ENCODE results near the gene PHLDB3. TPM values are rescaled to one million over a fixed set of nuclear protein-coding genes. Genes with fewer than 3 reads are reported as not detected.

PHLDB3 gene
- total RNA-seq, 1 experiment from 2014 or later, result 8.5 TPM

DNA sequence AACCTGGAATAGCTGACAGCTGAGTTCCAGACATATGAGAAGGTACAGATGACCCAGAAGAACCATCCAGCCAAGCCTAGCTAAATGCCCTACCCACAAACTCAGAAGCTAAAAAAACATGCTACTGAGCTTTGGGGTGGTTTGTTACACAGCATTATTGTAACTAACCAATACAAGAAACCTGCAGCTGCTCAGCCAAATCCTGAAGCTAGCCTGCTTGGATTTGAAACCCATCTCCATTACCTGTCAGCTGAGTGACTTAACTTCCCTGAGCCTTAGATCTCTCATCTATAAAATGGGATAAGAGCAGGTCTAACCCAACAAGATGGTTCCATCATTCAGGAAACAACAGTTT, 64.9 kb downstream of the PHLDB3 start:
- H3K23ac ChIP-seq (ENCODE audit: insufficient read length, low read depth, low read length), result no peak overlapping the region
- no peaks in the 10 kb centered on the region for H3K36me3 Mint-ChIP-seq (ENCODE audit: insufficient read depth in 1 of 3, low read depth in 3 of 3)
- H2BK20ac ChIP-seq (ENCODE audit: low read depth, low read length, poor library complexity, severe bottlenecking), result no peak overlapping the region
- H3K27me3 ChIP-seq (ENCODE audit: insufficient read depth, low read length), result no peaks in the 10 kb centered on the region
- H3K4me1 Mint-ChIP-seq, result peaks cover 5 to 6% of the 10 kb centered on the region in 2 experiments
- no peaks in the 10 kb centered on the region for H3K23me2 ChIP-seq (ENCODE audit: insufficient read length, low read depth, low read length, poor library complexity, severe bottlenecking)
- H3K4ac ChIP-seq (ENCODE audit: low read depth, low read length), result no peak overlapping the region
- no peaks in the 10 kb centered on the region for H3K9me3 ChIP-seq (ENCODE audit: control insufficient read depth, low read depth, low read length)
- H4K5ac ChIP-seq (ENCODE audit: insufficient read length, low read depth, low read length), result no peak overlapping the region
- peaks cover 0 to 20% of the 10 kb centered on the region in 2 experiments; a peak in 4 of 5 replicates for H3K9me3 Mint-ChIP-seq
- H3K4me2 ChIP-seq (ENCODE audit: insufficient read depth, insufficient read length, low read length), result no peak overlapping the region
- no peak overlapping the region for H3T11ph ChIP-seq (ENCODE audit: low read length)
- TF ChIP-seq CTCF (conservative IDR thresholded peaks at IDR 0.05), result no peak
- no peak overlapping the region for H2BK120ac ChIP-seq (ENCODE audit: low read depth, low read length, poor library complexity, severe bottlenecking)
- H3K18ac ChIP-seq (ENCODE audit: insufficient read length, low read depth, low read length), result no peak overlapping the region
- H3K4me1 ChIP-seq (ENCODE audit: insufficient read depth, low read length), result no peaks in the 10 kb centered on the region
- H3K27me3 Mint-ChIP-seq (ENCODE audit: low read depth), result peaks cover 14% of the 10 kb centered on the region
- no peak overlapping the region for H2BK12ac ChIP-seq (ENCODE audit: insufficient read length, low read depth, low read length)
- H4K20me1 ChIP-seq (ENCODE audit: control insufficient read depth, insufficient read depth, insufficient read length), result no peaks in the 10 kb centered on the region
- H2BK15ac ChIP-seq (ENCODE audit: low read depth, low read length), result no peak overlapping the region
- H3K27ac Mint-ChIP-seq, result no peak overlapping the region
- no peak overlapping the region for H2AFZ ChIP-seq (ENCODE audit: low read length)
- peak overlapping the region in 1 of 2 experiments; percentile 14; a peak in 1 of 5 replicates for H3K4me3 Mint-ChIP-seq
- no peak overlapping the region for H2BK5ac ChIP-seq (ENCODE audit: insufficient read length, low read length)
- H3K56ac ChIP-seq (ENCODE audit: insufficient read length, low read depth, low read length), result no peak overlapping the region
- no peak overlapping the region for H2AK5ac ChIP-seq (ENCODE audit: insufficient read length, low read length)
- H3K79me1 ChIP-seq (ENCODE audit: insufficient read depth, low read depth, low read length, poor library complexity, severe bottlenecking), result no peaks in the 10 kb centered on the region
- no peak overlapping the region for H3K14ac ChIP-seq (ENCODE audit: insufficient read depth, low read length)
- no peak for DNase-seq
- no peak overlapping the region for H4K8ac ChIP-seq (replicated peaks; ENCODE audit: insufficient read length, low read depth, low read length)
- H3K79me2 ChIP-seq (ENCODE audit: insufficient read depth, low read length), result no peaks in the 10 kb centered on the region
- H3K9ac ChIP-seq (ENCODE audit: extremely low read depth, insufficient read length, low read length), result no peak overlapping the region
- H3K27ac ChIP-seq (ENCODE audit: insufficient read length, low read depth, low read length), result no peak overlapping the region
- no peak overlapping the region for H4K91ac ChIP-seq (ENCODE audit: insufficient read length, low read depth, low read length)
